H9 (cell line): Measurements from ENCODE around the gene DMXL1. TPM values are rescaled to one million over a fixed set of nuclear protein-coding genes. Genes with fewer than 3 reads are reported as not detected.

Experiments
- DNase-seq: peaks from one replicate; pipeline ENCODE4 v3.0.0-alpha.2; 2017
- H2AFZ ChIP-seq: one replicate; pipeline ENCODE4 v1.6.1; 2013; ENCODE audit warnings: mild to moderate bottlenecking, low read length, control low read depth, moderate library complexity
- H2AK5ac ChIP-seq: 2 replicates; pipeline ENCODE4 v1.6.1; 2013; ENCODE audit warnings: low read length, control low read depth, mixed read lengths; ENCODE audit not compliant: insufficient read length
- H2BK120ac ChIP-seq: one replicate; pipeline ENCODE4 v1.6.1; 2013; ENCODE audit warnings: low read depth, mild to moderate bottlenecking, low read length, control low read depth, inconsistent platforms; ENCODE audit not compliant: poor library complexity, severe bottlenecking
- H2BK12ac ChIP-seq: 2 replicates; pipeline ENCODE4 v1.6.1; 2013; ENCODE audit warnings: low read length, control low read depth, mixed read lengths, low read depth; ENCODE audit not compliant: insufficient read length
- H2BK15ac ChIP-seq: 2 replicates; pipeline ENCODE4 v1.6.1; 2013; ENCODE audit warnings: low read depth, low read length, control low read depth
- H2BK20ac ChIP-seq: one replicate; pipeline ENCODE4 v1.6.1; 2013; ENCODE audit warnings: low read depth, mild to moderate bottlenecking, low read length, control low read depth, inconsistent platforms; ENCODE audit not compliant: poor library complexity, severe bottlenecking
- H2BK5ac ChIP-seq: 2 replicates; pipeline ENCODE4 v1.6.1; 2013; ENCODE audit warnings: low read length, control low read depth, mixed read lengths; ENCODE audit not compliant: insufficient read length
- H3K14ac ChIP-seq: 2 replicates; pipeline ENCODE4 v1.6.1; 2013; ENCODE audit warnings: low read length, control low read depth; ENCODE audit not compliant: insufficient read depth
- H3K18ac ChIP-seq: 2 replicates; pipeline ENCODE4 v1.6.1; 2013; ENCODE audit warnings: low read depth, mild to moderate bottlenecking, mixed read lengths, low read length, control low read depth; ENCODE audit not compliant: insufficient read length
- H3K23ac ChIP-seq: 2 replicates; pipeline ENCODE4 v1.6.1; 2013; ENCODE audit warnings: low read length, control low read depth, mixed read lengths, low read depth; ENCODE audit not compliant: insufficient read length
- H3K23me2 ChIP-seq: 2 replicates; pipeline ENCODE4 v1.6.1; 2013; ENCODE audit warnings: low read depth, mild to moderate bottlenecking, mixed read lengths, low read length, control low read depth; ENCODE audit not compliant: insufficient read length, poor library complexity, severe bottlenecking
- H3K27ac ChIP-seq: 2 replicates; pipeline ENCODE4 v1.5.1; 2013; ENCODE audit warnings: low read length, control low read depth, mixed read lengths, low read depth; ENCODE audit not compliant: insufficient read length
- H3K27me3 ChIP-seq: 2 replicates; pipeline ENCODE4 v1.6.1; 2013; ENCODE audit warnings: low read length, control low read depth, inconsistent platforms; ENCODE audit not compliant: insufficient read depth
- H3K4ac ChIP-seq: 2 replicates; pipeline ENCODE4 v1.6.1; 2013; ENCODE audit warnings: low read depth, mild to moderate bottlenecking, control low read depth, inconsistent platforms, low read length, moderate library complexity
- H3K4me1 ChIP-seq: 2 replicates; pipeline ENCODE4 v1.6.1; 2013; ENCODE audit warnings: low read length, control low read depth, inconsistent platforms; ENCODE audit not compliant: insufficient read depth
- H3K4me2 ChIP-seq: 2 replicates; pipeline ENCODE4 v1.6.1; 2013; ENCODE audit warnings: low read length, control low read depth, mixed read lengths; ENCODE audit not compliant: insufficient read length, insufficient read depth
- H3K56ac ChIP-seq: 2 replicates; pipeline ENCODE4 v1.6.1; 2013; ENCODE audit warnings: low read depth, mild to moderate bottlenecking, mixed read lengths, low read length, control low read depth; ENCODE audit not compliant: insufficient read length
- H3K79me1 ChIP-seq: 2 replicates; pipeline ENCODE4 v1.6.1; 2013; ENCODE audit warnings: low read depth, mild to moderate bottlenecking, moderate library complexity, low read length, control low read depth, inconsistent platforms; ENCODE audit not compliant: insufficient read depth, poor library complexity, severe bottlenecking
- H3K79me2 ChIP-seq: 2 replicates; pipeline ENCODE4 v1.6.1; 2013; ENCODE audit warnings: low read length, control low read depth, inconsistent platforms; ENCODE audit not compliant: insufficient read depth
- H3K9ac ChIP-seq: 2 replicates; pipeline ENCODE4 v1.6.1; 2013; ENCODE audit warnings: low read length, control low read depth, mixed read lengths; ENCODE audit not compliant: insufficient read length; ENCODE audit errors: extremely low read depth
- H3K9me3 ChIP-seq: one replicate; pipeline ENCODE4 v1.6.1; 2013; ENCODE audit warnings: low read depth, low read length, inconsistent platforms; ENCODE audit not compliant: control insufficient read depth
- H3T11ph ChIP-seq: one replicate; pipeline ENCODE4 v1.6.1; 2013; ENCODE audit warnings: mild to moderate bottlenecking, low read length, control low read depth, inconsistent platforms
- H4K20me1 ChIP-seq: one replicate; pipeline ENCODE4 v1.6.1; 2013; ENCODE audit not compliant: control insufficient read depth, insufficient read length, insufficient read depth
- H4K5ac ChIP-seq: 2 replicates; pipeline ENCODE4 v1.6.1; 2013; ENCODE audit warnings: low read depth, mild to moderate bottlenecking, mixed read lengths, low read length, control low read depth; ENCODE audit not compliant: insufficient read length
- H4K8ac ChIP-seq: replicated peaks from 2 replicates; pipeline ENCODE4 v1.6.1; 2013; ENCODE audit warnings: low read length, control low read depth, mixed read lengths, low read depth; ENCODE audit not compliant: insufficient read length
- H4K91ac ChIP-seq: 2 replicates; pipeline ENCODE4 v1.6.1; 2013; ENCODE audit warnings: low read depth, mild to moderate bottlenecking, moderate library complexity, mixed read lengths, low read length, control low read depth; ENCODE audit not compliant: insufficient read length
- H3K27ac Mint-ChIP-seq, 3 experiments: 2 replicates in 2 of 3; 3 replicates in 1 of 3; pipeline ENCODE4 v1.8.0; 2020 to 2021; ENCODE audit warnings: mixed read lengths in 3 of 3, mild to moderate bottlenecking in 1 of 3, moderate library complexity in 1 of 3
- H3K27me3 Mint-ChIP-seq: 2 replicates; pipeline ENCODE4 v1.8.0; 2021; ENCODE audit warnings: low read depth, mild to moderate bottlenecking, moderate library complexity, mixed read lengths
- H3K36me3 Mint-ChIP-seq, 3 experiments: 2 replicates in 2 of 3; 3 replicates in 1 of 3; pipeline ENCODE4 v1.8.0; 2020 to 2021; ENCODE audit warnings: low read depth in 3 of 3, mixed read lengths in 3 of 3; ENCODE audit not compliant: insufficient read depth in 1 of 3
- H3K4me1 Mint-ChIP-seq, 2 experiments: 2 replicates each; pipeline ENCODE4 v1.8.0; 2020; ENCODE audit warnings: mixed read lengths in 2 of 2
- H3K4me3 Mint-ChIP-seq, 2 experiments: 2 replicates in 1 of 2; 3 replicates in 1 of 2; pipeline ENCODE4 v1.8.0; 2020 to 2021; ENCODE audit warnings: mild to moderate bottlenecking in 2 of 2, mixed read lengths in 2 of 2, moderate library complexity in 1 of 2
- H3K9me3 Mint-ChIP-seq, 2 experiments: 2 replicates in 1 of 2; 3 replicates in 1 of 2; pipeline ENCODE4 v1.8.0; 2020; ENCODE audit warnings: mild to moderate bottlenecking in 2 of 2, mixed read lengths in 2 of 2, moderate library complexity in 1 of 2
- CTCF ChIP-seq: fragments of 200-600 bp; sonication (generic); conservative IDR thresholded peaks from 3 replicates; pipeline ENCODE4 v1.8.0; 2021; ENCODE audit warnings: antibody characterized with exemption, mild to moderate bottlenecking
- WGBS: extraction: QIAGEN DNeasy Blood & Tissue Kit; methylation state at CpG from one replicate; pipeline ENCODE4 v1.1.7; 2013; ENCODE audit warnings: missing lambda C conversion rate, low lambda C conversion rate, mixed read lengths; ENCODE audit not compliant: insufficient read length; ENCODE audit errors: extremely low coverage; 5-methylcytosine and 5-hydroxymethylcytosine counted together
- total RNA-seq: library from RNA; stranded (reverse); gene quantifications from 2 replicates; pipeline ENCODE4 v1.2.1, GENCODE V29; 2021

Gene DMXL1
- total RNA-seq, 1 experiment from 2014 or later, result 63.5 TPM

GRCh38 chr5:119054101-119054500 lies 16.8 kb upstream of the DMXL1 start:
- TF ChIP-seq CTCF, result no peak
- Histone ChIP-seq H2AK5ac (no peak overlapping the region), H4K5ac (no peak overlapping the region), H3K14ac (no peak overlapping the region), H2BK20ac (no peak overlapping the region), H3K27ac (no peak overlapping the region), H4K20me1 (no peaks in the 10 kb centered on the region), H2AFZ (no peak overlapping the region), H3K9ac (no peak overlapping the region), H3K56ac (no peak overlapping the region), H3K4me1 (peaks cover 5% of the 10 kb centered on the region), H2BK15ac (no peak overlapping the region), H3K4ac (no peak overlapping the region), H3T11ph (no peak overlapping the region), H3K18ac (no peak overlapping the region), H3K79me2 (no peaks in the 10 kb centered on the region), H4K91ac (no peak overlapping the region), H3K23ac (no peak overlapping the region), H3K79me1 (no peaks in the 10 kb centered on the region), H4K8ac (no peak overlapping the region), H2BK120ac (no peak overlapping the region), H2BK12ac (no peak overlapping the region), H3K4me2 (no peak overlapping the region), H3K9me3 (no peaks in the 10 kb centered on the region), H3K27me3 (no peaks in the 10 kb centered on the region), H2BK5ac (no peak overlapping the region), H3K23me2 (no peaks in the 10 kb centered on the region)
- Mint-ChIP-seq H3K4me1 (peaks cover 8 to 10% of the 10 kb centered on the region in 2 experiments), H3K36me3 (no peaks in the 10 kb centered on the region), H3K4me3 (no peak overlapping the region), H3K27ac (0 out of 7 replicates have a peak overlapping the region, but pooled peaks of 1 of the 3 experiments have one; percentile 52), H3K27me3 (no peaks in the 10 kb centered on the region; the same call in 1 of the 2 replicates), H3K9me3 (no peaks in the 10 kb centered on the region)
- WGBS, result no CpG with 5 or more reads among the region's 2 CpGs
- no peak for DNase-seq
